LNCAP (cell line): ENCODE data around the gene AP2A1.

Experiments used
- TF ChIP-seq, protein P1 (sequence below): fragments of 450-650 bp; IDR thresholded peaks from 2 replicates; pipeline ENCODE4 v1.5.1; 2017; ENCODE audit warnings: mild to moderate bottlenecking

The AP2A1 gene

DNA sequence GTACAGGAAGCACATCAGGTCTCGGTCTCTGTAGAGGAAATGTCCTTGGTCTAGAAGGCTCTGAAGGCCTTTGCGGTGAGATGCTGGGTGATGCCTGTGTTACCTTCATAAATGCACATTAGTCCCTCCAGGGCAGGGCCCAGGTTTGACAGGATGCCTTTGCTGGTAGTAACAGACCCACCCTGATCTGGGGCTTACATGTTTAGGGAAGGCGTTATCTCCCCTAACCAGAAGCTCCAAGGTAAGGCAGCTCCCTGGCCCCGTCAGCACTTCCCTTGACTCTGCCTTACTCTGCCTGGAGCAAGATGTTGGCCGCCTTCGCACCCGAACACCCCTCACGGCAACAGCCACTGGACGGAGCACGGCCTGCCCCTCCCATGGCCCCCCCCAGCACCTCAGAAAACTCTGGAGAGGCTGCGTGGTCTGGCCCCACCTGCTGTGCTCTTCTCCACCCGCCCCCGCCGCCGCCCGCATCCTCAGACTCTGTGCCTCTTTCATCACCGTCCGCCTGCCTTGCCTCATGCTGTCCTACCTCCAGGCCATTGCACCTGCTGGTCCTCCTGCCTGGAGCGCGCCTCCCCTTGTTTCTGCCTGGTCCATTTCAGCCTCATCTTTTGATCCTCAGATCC is 9.1 kb downstream of the AP2A1 start:
- TF ChIP-seq, protein P1, sequence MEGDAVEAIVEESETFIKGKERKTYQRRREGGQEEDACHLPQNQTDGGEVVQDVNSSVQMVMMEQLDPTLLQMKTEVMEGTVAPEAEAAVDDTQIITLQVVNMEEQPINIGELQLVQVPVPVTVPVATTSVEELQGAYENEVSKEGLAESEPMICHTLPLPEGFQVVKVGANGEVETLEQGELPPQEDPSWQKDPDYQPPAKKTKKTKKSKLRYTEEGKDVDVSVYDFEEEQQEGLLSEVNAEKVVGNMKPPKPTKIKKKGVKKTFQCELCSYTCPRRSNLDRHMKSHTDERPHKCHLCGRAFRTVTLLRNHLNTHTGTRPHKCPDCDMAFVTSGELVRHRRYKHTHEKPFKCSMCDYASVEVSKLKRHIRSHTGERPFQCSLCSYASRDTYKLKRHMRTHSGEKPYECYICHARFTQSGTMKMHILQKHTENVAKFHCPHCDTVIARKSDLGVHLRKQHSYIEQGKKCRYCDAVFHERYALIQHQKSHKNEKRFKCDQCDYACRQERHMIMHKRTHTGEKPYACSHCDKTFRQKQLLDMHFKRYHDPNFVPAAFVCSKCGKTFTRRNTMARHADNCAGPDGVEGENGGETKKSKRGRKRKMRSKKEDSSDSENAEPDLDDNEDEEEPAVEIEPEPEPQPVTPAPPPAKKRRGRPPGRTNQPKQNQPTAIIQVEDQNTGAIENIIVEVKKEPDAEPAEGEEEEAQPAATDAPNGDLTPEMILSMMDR: no peak

DNA sequence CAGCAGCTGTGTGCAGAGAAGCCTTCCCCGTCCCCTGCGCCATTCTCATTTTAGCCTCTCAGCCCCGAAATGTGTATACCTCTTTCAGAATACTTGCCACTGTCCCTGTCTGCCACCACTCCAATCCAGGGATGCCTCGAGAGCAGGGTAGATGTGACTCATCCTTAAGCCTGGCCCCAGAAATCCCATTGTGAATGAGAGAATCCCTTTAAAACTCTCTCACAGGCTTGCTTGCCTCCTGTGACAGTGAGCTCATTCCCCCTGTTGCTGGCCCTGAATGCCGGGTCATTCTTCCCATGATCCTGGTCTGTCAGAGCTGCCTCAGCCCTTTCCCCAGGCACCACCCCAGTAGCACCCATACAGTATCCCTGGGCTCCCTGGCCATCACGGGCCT is 9.6 kb downstream of the AP2A1 start:
- TF ChIP-seq, protein P1: no peak

DNA sequence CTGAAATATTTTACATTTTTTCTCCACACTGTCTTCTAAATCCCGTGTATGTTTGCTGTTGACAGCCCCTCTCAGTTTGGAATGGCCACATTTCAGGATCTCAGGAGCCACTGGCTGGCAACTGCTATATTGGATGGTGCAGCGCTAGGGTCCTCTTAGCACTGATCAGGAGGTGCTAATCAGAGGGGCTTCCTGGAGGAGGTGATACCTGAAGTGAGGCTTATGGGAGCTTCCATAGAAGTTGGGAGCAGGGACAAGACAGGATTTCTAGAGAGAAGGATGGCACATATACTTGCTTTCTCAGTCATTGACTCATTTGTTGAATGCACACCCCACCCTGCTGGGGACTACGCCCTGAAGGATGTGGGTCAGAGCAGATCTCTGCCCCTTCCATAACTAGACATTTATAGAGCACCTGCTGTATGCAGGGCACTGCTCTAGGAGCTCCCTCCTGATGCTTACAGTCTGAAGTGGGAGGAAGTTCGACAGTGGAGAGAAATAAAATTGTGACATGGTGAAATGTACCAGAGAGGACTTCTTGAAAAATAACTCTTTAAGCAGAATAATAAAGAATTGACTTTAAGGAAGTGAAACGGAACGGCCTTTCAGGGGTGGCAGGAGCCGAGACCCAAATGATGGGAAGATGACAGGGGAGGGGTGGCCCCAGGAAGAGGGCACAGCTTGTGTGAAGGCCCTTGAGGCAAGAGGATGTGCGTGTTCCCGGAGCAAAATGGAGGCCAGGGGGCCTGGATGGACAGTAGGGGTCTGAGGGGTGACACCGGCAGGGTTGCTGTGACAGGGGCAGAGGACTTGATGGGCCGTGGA is 13.1 kb downstream of the AP2A1 start:
- TF ChIP-seq, protein P1: no peak

DNA sequence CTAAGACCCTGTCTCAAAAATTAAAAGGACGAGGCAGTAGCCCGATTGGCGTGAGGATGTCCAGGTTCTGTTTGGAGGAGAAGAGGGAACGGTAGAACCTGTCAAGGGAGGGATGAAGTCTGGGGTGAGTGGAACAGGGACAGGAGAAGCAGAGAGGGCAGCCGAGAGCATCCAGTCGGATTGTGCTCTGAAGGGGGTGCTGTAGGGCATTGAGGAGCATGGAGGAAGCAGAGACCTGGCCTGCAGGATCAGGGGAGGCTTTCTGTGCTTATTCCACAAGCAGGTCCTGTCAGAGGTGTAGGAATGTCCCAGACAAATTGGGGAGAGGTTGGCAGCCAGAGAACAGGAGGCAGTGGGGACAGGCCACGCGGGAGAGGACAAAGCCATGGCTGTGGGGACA is 14.1 kb downstream of the AP2A1 start:
- TF ChIP-seq, protein P1: no peak

DNA sequence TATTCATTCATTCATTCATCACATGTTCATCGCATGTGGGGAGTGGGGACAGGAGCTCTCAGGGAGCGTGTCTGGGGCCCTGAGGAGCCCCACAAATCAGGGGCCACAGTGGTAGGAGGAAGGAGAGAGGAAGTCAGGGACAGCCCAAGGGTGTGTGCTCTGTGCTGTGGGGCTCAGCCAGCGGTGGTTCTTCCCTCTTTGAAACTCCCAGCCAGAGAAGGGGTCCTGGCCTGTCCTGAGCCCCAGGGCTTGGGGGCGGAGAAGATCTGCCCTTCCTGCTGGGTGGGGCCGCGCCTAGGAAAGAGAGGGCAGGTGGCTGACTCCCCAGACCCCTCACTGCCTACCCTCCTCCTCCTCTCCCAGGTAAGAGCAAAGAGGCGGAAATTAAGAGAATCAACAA is 14.6 kb downstream of the AP2A1 start:
- TF ChIP-seq, protein P1: no peak

DNA sequence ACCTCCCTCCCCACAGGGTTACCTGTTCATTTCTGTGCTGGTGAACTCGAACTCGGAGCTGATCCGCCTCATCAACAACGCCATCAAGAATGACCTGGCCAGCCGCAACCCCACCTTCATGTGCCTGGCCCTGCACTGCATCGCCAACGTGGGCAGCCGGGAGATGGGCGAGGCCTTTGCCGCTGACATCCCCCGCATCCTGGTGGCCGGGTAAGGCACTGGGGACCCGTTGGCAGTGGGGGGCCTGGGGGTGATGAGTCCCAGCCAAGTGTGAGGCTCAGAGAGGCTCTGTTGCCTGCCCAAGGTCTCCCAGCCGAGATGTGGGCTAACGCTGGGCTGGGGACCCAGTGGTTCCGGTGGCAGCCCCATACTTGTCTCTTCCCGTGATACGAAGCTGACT is 15.7 kb downstream of the AP2A1 start:
- TF ChIP-seq, protein P1: no peak

DNA sequence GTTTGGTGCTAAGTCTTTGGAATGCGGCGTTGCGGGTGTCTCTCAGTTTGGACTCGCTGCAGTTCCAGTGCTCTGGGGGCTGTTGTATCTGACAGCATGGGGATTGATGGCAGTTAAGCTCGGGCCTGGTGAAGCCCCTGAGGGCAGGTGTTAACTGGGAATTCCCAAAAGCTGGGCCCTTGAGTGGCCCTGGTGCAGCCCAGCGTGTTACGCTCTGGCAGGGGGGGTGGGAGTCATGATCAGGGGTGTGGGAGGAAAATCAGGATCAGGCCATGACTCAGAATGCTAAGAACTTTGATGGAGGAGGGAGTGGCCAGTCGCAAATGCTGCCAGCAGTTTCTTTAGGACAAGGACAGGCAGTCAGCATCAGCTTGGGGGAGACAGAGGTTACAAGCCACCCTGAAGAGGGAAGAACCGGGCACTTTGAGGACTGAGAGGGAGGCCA is 19.6 kb downstream of the AP2A1 start:
- TF ChIP-seq, protein P1: no peak
